Measurements from ENCODE around the gene NSD1.

Gene NSD1, protein sequence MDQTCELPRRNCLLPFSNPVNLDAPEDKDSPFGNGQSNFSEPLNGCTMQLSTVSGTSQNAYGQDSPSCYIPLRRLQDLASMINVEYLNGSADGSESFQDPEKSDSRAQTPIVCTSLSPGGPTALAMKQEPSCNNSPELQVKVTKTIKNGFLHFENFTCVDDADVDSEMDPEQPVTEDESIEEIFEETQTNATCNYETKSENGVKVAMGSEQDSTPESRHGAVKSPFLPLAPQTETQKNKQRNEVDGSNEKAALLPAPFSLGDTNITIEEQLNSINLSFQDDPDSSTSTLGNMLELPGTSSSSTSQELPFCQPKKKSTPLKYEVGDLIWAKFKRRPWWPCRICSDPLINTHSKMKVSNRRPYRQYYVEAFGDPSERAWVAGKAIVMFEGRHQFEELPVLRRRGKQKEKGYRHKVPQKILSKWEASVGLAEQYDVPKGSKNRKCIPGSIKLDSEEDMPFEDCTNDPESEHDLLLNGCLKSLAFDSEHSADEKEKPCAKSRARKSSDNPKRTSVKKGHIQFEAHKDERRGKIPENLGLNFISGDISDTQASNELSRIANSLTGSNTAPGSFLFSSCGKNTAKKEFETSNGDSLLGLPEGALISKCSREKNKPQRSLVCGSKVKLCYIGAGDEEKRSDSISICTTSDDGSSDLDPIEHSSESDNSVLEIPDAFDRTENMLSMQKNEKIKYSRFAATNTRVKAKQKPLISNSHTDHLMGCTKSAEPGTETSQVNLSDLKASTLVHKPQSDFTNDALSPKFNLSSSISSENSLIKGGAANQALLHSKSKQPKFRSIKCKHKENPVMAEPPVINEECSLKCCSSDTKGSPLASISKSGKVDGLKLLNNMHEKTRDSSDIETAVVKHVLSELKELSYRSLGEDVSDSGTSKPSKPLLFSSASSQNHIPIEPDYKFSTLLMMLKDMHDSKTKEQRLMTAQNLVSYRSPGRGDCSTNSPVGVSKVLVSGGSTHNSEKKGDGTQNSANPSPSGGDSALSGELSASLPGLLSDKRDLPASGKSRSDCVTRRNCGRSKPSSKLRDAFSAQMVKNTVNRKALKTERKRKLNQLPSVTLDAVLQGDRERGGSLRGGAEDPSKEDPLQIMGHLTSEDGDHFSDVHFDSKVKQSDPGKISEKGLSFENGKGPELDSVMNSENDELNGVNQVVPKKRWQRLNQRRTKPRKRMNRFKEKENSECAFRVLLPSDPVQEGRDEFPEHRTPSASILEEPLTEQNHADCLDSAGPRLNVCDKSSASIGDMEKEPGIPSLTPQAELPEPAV (N-terminal part only)

DNA sequence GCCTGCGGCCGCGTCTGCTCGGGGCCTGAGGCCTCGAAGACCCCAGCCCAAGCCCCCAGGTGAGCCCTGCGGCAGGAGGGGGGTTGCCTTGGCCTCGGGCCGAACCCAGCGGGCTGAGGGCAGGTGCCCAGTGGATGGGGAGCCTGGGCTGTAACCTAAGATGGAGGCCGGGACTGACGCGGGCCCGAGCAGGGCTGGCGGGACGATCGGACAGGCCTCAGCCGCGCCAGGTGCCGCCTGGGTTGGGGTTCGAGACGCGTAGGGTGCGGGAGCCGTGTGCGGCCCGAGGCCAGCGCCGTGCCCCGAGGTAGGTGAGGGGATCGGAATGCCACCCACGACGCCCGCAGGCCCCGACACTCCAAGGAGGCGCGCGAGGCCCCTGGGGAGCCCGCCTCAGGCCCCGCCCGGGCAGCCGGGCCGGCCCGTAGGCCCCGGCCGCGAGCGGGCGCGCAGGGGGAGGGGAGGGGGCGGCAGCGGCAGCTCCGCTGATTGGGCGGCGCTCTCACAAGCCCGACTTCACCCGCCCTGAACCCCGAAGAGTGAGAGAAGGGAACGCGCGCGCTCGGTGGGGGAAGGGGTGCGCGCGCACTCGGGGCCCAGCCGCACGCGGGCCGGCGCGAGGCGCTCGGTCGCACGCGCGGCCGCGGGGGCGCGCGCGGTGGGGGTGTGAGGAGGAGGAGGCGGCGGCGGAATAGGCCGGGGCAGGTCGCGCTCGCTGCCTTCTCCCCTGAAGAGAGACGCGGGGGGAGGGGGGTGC, at the start of gene NSD1:
Gene NSD1 (plus strand): TSS at position 678 of the 757 bp plus-strand sequence. CDS start 1,331 bp downstream, outside the sequence.
- peak; percentile 93 for DNase-seq (ENCODE audit: low read depth)

DNA sequence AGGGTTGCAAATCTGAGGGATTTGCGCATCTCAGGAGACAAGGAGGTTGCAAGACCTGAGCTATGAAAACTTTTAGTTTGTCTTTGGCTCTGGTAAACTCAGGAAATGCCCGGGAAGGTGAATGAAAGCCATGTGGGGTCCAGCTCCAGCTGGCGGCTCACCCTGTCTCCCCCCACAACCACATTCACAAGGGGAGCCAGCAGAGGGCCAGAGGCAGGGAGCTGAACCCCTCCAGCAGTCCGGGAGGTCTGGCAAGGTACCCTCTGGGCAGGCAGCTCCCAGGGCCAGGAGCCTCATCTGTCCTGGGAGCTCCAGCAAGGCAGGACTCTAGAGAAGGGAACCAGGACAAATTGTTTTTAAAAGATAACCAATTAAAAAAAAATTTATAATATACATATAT, 49.4 kb upstream of the NSD1 start:
- DNase-seq (ENCODE audit: low read depth) = no peak

DNA sequence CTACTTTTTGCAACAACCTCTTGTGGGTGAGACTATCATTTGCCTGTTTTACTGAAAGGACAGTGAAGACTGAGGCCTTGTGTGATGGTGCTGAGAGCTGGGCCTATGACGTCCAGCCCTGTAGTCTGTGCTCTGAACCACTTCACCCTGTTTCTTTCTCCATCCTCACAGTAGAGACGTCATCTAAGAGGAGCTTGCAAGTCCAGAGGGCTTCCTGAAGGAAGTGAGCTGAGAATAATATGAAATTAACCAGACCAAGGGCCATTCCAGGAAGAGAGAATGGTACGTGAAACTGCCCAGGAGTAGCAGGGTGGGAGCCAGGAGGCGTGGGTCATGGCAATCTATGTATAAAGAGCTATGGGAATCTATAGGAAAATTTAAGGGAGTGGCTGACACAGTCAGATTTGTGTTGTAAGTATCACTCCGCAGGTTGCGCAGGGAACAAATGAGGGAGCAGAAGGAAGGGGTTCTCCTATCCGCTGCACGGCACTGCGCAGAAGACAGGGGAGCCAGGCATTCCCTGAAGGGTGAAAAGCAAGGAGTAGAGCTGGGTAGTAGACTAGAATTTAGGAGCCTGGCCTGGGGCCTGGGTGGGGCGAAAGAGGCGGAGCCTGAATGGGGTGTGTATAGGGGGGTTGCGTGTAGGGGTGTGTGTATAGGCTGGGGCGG, 47.5 kb upstream of the NSD1 start:
- DNase-seq (ENCODE audit: low read depth) = no peak

DNA sequence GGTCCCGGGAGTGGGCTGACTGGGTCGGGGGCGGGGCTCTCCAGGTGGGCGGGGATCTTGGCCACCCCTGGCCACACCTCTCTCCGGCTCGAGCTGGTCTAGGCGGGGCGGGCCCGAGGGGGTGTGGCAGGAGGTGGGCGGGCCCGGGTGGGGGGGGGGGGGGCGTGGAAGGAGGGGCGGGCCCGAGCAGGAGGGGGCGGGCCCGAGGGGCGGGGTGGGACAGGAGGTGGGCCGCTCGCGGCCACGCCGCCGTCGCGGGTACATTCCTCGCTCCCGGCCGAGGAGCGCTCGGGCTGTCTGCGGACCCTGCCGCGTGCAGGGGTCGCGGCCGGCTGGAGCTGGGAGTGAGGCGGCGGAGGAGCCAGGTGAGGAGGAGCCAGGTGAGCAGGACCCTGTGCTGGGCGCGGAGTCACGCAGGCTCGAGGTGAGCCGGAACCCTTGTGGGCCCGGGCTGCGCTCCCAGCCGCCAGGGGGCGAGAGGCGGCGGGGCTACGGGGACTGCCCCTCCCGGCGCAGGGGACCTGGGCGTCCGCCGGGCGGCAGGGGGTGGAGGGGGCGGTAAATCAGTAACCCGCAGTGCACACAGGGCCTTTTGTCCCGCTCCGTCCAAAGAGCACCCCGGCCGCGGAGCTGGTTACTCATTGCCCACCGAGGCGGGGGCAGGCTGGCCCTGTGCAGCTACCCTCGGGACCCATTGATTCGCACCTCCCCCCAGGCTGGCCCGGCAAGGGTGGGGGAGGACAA, 46.7 kb upstream of the NSD1 start, which contains the start of gene FGFR4:
Gene FGFR4 (plus strand): TSS at position 262 of the 744 bp plus-strand sequence. CDS start 2,688 bp downstream, outside the sequence.
- DNase-seq (ENCODE audit: low read depth) = peak; percentile 52

DNA sequence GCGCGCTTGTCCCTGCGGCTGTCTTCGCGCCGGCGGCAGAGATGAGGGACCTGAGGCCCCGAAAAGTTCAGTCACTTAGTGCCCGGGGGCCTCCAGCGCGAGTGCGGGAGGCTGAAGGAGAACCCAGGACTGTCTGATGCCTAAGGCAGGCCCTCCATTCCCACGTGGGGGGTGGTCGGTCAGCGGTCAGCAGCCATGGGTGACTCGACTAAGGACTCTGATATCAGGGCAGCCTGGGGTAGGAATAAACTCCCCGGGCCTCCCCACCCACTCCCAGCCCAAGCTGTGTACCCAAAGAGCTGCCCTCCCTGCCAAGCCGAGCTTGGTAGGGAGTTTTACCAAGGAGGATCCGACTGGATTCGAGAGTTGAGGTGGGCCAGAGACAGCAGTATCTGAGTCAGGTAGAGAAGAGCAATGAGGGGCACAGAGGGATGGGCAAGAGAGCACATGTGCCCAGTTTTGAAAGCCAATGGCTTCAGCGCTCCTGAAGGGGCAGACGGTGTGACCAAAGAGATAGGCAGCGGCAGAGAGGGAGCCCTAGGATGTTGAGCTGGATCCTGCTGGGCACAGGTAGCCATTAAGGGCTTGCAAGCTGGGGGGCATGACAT, 46.1 kb upstream of the NSD1 start:
- DNase-seq (ENCODE audit: low read depth) = no peak

DNA sequence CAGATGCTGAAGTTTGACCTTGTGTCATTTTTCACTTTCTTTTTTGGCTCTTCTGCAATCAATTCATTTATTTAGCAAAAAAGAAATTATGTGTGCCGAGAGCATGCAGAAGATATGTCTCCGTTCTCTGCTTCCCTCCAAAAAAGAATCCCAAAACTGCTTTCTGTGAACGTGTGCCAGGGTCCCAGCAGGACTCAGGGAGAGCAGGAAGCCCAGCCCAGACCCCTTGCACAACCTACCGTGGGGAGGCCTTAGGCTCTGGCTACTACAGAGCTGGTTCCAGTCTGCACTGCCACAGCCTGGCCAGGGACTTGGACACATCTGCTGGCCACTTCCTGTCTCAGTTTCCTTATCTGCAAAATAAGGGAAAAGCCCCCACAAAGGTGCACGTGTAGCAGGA, 44.4 kb upstream of the NSD1 start:
- DNase-seq (ENCODE audit: low read depth) = no peak

DNA sequence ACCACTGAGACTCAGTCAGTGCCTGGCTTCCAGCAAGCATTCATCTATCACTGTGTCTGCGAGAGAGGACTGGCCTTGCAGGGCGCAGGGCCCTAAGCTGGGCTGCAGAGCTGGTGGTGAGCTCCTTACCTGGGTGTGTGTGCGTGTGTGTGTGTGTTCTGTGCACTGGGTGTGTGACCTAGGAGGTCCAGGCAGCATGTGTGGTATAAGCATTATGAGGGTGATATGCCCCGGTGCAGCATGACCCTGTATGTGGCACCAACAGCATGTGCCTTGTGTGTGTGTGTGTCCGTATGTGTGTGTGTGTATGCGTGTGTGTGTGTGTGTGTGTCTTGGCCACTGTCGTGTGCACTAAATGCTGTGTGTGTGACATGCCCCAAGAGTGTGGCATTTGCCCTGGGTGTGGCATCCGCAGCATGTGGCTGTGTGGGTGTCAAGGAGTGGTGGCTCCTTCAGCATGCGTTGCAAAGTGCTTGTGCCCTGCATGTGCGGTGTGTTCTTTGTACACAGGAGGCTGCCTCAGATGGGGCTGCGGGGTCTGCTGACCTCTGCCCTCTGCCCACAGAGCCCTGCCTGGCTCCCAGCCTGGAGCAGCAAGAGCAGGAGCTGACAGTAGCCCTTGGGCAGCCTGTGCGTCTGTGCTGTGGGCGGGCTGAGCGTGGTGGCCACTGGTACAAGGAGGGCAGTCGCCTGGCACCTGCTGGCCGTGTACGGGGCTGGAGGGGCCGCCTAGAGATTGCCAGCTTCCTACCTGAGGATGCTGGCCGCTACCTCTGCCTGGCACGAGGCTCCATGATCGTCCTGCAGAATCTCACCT, 43.5 kb upstream of the NSD1 start:
- DNase-seq (ENCODE audit: low read depth) = no peak

DNA sequence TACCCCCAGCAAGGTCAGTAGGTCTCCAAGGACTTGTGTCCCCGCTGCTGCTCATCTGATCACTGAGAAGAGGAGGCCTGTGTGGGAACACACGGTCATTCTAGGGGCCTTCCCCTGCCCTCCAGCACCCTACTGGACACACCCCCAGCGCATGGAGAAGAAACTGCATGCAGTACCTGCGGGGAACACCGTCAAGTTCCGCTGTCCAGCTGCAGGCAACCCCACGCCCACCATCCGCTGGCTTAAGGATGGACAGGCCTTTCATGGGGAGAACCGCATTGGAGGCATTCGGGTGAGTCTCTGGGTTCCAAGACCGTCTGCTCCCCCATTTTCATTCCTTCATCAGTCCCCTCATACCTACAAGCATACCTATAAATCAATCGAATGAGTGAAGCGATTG, 42.8 kb upstream of the NSD1 start:
- no peak for DNase-seq (ENCODE audit: low read depth)

DNA sequence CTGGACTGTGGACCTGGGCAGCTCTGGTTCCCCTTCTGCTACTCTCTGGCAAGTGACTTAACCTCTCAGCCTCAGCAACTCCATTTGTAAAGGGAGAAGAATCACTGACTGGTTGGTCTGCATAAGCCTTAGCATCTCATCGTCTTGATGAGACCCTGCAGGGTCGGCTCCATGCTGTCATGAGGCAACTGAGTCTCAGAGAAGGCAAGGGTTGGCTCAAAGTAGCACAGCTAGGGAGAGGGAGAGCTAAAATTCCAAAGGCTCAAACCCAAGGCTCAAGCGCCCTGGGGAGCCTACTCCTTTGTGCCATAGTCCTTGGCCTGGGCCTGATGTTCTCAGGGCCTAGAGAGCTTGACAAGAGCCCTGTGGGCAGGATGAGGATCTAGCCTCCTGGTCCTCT, 42.3 kb upstream of the NSD1 start:
- no peak for DNase-seq (ENCODE audit: low read depth)

DNA sequence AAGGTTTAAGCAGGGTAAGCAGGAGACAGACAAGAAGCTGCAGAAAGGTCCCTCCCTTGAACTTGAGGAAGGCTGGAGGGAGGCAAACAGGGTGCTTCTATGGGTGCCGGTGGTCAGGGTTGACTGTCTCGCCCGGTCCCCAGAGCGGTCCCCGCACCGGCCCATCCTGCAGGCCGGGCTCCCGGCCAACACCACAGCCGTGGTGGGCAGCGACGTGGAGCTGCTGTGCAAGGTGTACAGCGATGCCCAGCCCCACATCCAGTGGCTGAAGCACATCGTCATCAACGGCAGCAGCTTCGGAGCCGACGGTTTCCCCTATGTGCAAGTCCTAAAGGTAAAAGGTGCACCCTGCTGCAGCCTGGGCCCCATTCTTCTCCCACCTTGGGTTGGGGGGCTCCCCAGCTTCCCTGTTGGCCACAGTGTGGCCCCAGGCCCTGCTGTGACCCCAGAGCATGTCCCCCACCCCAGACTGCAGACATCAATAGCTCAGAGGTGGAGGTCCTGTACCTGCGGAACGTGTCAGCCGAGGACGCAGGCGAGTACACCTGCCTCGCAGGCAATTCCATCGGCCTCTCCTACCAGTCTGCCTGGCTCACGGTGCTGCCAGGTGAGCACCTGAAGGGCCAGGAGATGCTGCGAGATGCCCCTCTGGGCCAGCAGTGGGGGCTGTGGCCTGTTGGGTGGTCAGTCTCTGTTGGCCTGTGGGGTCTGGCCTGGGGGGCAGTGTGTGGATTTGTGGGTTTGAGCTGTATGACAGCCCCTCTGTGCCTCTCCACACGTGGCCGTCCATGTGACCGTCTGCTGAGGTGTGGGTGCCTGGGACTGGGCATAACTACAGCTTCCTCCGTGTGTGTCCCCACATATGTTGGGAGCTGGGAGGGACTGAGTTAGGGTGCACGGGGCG, 41.1 kb upstream of the NSD1 start:
- DNase-seq (ENCODE audit: low read depth) = no peak

DNA sequence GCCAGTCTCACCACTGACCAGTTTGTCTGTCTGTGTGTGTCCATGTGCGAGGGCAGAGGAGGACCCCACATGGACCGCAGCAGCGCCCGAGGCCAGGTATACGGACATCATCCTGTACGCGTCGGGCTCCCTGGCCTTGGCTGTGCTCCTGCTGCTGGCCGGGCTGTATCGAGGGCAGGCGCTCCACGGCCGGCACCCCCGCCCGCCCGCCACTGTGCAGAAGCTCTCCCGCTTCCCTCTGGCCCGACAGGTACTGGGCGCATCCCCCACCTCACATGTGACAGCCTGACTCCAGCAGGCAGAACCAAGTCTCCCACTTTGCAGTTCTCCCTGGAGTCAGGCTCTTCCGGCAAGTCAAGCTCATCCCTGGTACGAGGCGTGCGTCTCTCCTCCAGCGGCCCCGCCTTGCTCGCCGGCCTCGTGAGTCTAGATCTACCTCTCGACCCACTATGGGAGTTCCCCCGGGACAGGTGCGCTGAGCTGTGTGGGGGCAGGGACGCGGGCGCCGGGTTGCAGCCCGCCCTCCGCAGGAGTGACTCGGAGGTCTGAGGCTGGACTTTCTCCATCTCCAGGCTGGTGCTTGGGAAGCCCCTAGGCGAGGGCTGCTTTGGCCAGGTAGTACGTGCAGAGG, 40.4 kb upstream of the NSD1 start:
- DNase-seq (ENCODE audit: low read depth) = no peak

DNA sequence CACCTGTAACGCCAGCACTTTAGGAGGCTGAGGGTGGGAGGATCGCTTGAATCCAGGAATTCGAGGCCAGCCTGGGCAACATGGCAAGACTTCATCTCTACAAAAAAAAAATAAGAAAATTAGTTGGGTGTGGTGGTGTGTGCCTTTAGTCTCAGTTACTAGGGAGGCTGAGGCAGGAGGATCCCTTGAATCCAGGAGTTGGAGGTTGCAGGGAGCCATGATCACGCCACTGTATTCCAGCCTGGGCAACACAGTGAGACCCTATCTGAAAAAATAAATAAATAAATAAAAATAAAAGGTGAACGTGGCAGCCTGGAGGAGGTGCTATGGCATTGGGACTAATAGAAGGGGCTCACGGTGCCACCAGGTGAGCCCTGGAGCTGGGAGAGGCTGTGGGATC, 39.8 kb upstream of the NSD1 start:
- no peak for DNase-seq (ENCODE audit: low read depth)

DNA sequence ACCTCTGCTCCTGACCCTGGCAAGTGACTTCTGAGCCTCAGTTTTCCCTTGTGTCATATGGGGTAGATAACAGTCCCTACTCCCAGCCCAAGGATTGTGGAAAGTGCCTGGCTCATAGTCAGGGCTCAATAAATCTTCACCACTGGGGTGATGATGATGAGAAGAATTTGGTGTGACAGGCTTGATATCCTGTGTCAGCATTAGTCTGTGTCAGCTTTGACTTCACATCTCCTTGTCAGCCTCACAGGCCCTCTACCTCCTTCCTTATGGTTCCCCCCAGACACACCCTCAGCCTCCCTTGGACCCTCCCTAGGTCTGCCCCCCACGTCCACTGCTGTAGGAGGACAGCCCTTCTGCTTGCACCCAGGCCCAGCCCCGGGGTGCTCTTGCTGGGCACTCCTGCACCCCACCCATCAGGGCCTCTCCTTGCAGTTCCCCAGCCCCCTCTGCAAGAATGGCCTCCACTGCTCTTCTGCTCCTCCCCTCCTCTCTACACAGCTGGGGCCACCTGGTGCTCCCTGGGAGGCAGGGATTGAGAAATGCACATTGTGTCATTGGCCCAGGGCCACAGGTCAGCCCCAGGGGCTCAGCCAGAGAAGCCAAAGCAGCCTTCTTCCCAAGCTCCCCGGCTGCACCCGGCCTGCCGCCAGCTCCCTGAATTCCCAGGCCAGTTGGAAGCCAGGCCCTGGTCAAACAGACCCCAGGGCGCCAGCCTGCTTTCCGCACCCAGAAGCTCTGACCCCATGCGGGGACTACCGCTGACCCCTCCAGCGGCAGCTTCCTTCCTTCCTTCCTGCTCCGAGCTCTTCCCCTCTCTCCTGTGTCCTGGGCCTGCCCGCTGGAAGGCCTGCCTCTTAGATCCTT, 39.1 kb upstream of the NSD1 start:
- DNase-seq (ENCODE audit: low read depth) = peak; percentile 59

DNA sequence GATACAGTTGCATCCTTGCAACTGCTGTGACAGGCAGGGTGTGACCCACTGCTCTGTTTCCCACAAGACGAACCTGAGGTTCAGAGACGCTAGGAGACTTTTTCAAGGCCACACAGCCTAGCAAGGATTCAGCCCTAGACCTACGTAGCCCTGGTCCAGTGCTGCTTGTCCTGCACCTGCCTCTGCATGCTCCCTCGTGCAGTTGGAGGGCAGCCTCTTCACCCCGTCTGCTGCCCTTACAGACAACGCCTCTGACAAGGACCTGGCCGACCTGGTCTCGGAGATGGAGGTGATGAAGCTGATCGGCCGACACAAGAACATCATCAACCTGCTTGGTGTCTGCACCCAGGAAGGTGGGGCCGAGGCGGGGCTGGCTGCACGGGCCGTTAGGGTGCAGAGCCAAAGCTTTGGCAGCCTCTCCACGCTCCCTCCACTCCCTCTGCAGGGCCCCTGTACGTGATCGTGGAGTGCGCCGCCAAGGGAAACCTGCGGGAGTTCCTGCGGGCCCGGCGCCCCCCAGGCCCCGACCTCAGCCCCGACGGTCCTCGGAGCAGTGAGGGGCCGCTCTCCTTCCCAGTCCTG, 38.4 kb upstream of the NSD1 start:
- DNase-seq (ENCODE audit: low read depth) = no peak

DNA sequence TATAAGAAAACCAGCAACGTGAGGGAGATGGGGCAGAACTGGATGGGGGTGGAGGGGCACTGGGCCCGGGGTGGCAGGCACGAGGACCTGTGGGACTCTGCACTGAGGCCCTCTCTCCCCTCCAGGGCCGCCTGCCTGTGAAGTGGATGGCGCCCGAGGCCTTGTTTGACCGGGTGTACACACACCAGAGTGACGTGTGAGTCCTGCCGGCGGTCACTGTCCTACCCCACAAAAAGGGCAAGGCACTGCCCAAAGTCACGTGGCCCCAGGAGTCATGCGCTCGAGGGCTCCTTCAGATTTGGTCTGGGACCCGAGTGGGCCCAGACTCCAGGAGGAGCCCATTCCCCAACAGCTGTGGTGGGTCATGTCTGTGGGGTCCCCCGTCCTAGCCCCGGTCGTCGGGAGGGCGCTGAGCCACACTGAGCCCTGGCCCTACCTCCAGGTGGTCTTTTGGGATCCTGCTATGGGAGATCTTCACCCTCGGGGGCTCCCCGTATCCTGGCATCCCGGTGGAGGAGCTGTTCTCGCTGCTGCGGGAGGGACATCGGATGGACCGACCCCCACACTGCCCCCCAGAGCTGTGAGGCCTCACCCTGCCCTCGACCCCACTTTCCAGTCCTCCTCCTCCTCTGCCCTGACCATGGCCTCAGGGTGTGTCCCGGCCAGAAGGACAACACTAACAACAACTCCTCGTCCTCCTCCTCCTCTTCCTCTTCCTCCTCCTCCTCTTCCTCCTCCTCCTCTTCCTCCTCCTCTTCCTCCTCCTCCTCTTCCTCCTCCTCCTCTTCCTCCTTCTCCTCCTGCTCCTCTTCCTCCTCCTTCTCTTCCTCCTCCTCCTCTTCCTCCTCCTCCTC, 37.2 kb upstream of the NSD1 start:
- no peak for DNase-seq (ENCODE audit: low read depth)

Data from iris pigment epithelial cell (primary cell).